Neuronal stem cell (in vitro differentiated cells): ENCODE measurements around the gene CAMTA1.

Source experiments
- DNase-seq: peaks from one replicate; pipeline ENCODE4 v3.0.0-alpha.2; 2013; ENCODE audit warnings: low spot score
- H2AFZ ChIP-seq: one replicate; pipeline ENCODE4 v1.6.1; 2013; ENCODE audit warnings: mild to moderate bottlenecking, low read length, inconsistent platforms
- H2AK5ac ChIP-seq: 2 replicates; pipeline ENCODE4 v1.6.1; 2013; ENCODE audit warnings: low read depth, mild to moderate bottlenecking, inconsistent platforms, low read length, moderate library complexity, mixed read lengths
- H2BK120ac ChIP-seq: 2 replicates; pipeline ENCODE4 v1.6.1; 2013; ENCODE audit warnings: low read depth, mild to moderate bottlenecking, inconsistent platforms, low read length, moderate library complexity, mixed read lengths
- H2BK12ac ChIP-seq: one replicate; pipeline ENCODE4 v1.6.1; 2013; ENCODE audit warnings: low read length, inconsistent platforms
- H2BK15ac ChIP-seq: 2 replicates; pipeline ENCODE4 v1.6.1; 2013; ENCODE audit warnings: mild to moderate bottlenecking, low read length, inconsistent platforms, mixed read lengths
- H2BK5ac ChIP-seq: one replicate; pipeline ENCODE4 v1.6.1; 2013; ENCODE audit warnings: inconsistent platforms, mild to moderate bottlenecking, low read length, moderate library complexity
- H3K14ac ChIP-seq: one replicate; pipeline ENCODE4 v1.6.1; 2013; ENCODE audit warnings: low read length, inconsistent platforms
- H3K18ac ChIP-seq: 2 replicates; pipeline ENCODE4 v1.6.1; 2013; ENCODE audit warnings: low read length, inconsistent platforms
- H3K23ac ChIP-seq: 2 replicates; pipeline ENCODE4 v1.6.1; 2013; ENCODE audit warnings: low read depth, mild to moderate bottlenecking, mixed read lengths, low read length, inconsistent platforms; ENCODE audit not compliant: poor library complexity
- H3K27ac ChIP-seq: replicated peaks from 3 replicates; pipeline ENCODE4 v1.5.1; 2013; ENCODE audit warnings: low read length, inconsistent platforms
- H3K27me3 ChIP-seq, 3 experiments: 2 replicates each; pipeline ENCODE4 v1.6.1; 2013; ENCODE audit warnings: low read length in 3 of 3, mild to moderate bottlenecking in 2 of 3, inconsistent platforms in 1 of 3, low read depth in 1 of 3, mixed read lengths in 1 of 3, moderate library complexity in 1 of 3; ENCODE audit not compliant: control insufficient read depth in 3 of 3, insufficient read depth in 3 of 3
- H3K36me3 ChIP-seq, 2 donors: replicated peaks in 1 of 2; 2 replicates each; pipeline ENCODE4 v1.6.1; 2013; ENCODE audit warnings: low read length in 2 of 2; ENCODE audit not compliant: control insufficient read depth in 2 of 2, insufficient read depth in 2 of 2
- H3K4ac ChIP-seq: 2 replicates; pipeline ENCODE4 v1.6.1; 2013; ENCODE audit warnings: inconsistent platforms, mild to moderate bottlenecking, low read length, moderate library complexity
- H3K4me1 ChIP-seq, 2 donors: 1 replicate in 1 of 2; 2 replicates in 1 of 2; pipeline ENCODE4 v1.6.1; 2013; ENCODE audit warnings: low read length in 2 of 2, low read depth in 1 of 2; ENCODE audit not compliant: control insufficient read depth in 2 of 2, insufficient read depth in 1 of 2
- H3K4me2 ChIP-seq: one replicate; pipeline ENCODE4 v1.6.1; 2013; ENCODE audit warnings: mild to moderate bottlenecking, low read length, inconsistent platforms; ENCODE audit not compliant: insufficient read depth, poor library complexity, severe bottlenecking
- H3K4me3 ChIP-seq, 2 donors: 2 replicates each; pipeline ENCODE4 v1.5.1; 2013; ENCODE audit warnings: low read length in 2 of 2, mild to moderate bottlenecking in 2 of 2, inconsistent platforms in 1 of 2, moderate library complexity in 1 of 2
- H3K79me1 ChIP-seq: one replicate; pipeline ENCODE4 v1.6.1; 2013; ENCODE audit warnings: low read depth, mild to moderate bottlenecking, inconsistent platforms, low read length, moderate library complexity
- H3K9ac ChIP-seq: one replicate; pipeline ENCODE4 v1.6.1; 2013; ENCODE audit warnings: mild to moderate bottlenecking, low read depth, low read length, inconsistent platforms; ENCODE audit not compliant: poor library complexity
- H3K9me3 ChIP-seq, 2 donors: replicated peaks in 1 of 2; 2 replicates each; pipeline versions ENCODE3 to v1.6.1; 2013; ENCODE audit warnings: low read length in 2 of 2, mild to moderate bottlenecking in 2 of 2, inconsistent platforms in 1 of 2, low read depth in 1 of 2, mixed read lengths in 1 of 2, moderate library complexity in 1 of 2; ENCODE audit not compliant: control insufficient read depth in 2 of 2, insufficient read depth in 1 of 2
- H4K8ac ChIP-seq: one replicate; pipeline ENCODE4 v1.6.1; 2013; ENCODE audit warnings: low read depth, mild to moderate bottlenecking, inconsistent platforms, low read length, moderate library complexity
- H4K91ac ChIP-seq: one replicate; pipeline ENCODE4 v1.6.1; 2013; ENCODE audit warnings: low read length, low read depth, mild to moderate bottlenecking, inconsistent platforms; ENCODE audit not compliant: poor library complexity
- WGBS, 2 donors: extraction: QIAGEN DNeasy Blood & Tissue Kit; methylation state at CpG; one replicate each; pipeline ENCODE4 v1.1.7; 2013; ENCODE audit warnings: missing lambda C conversion rate in 2 of 2, mixed read lengths in 1 of 2; ENCODE audit not compliant: insufficient read length in 2 of 2, insufficient replicate concordance in 1 of 2; ENCODE audit errors: extremely low coverage in 2 of 2; 5-methylcytosine and 5-hydroxymethylcytosine counted together

The CAMTA1 gene

GRCh38 chr1:6923955-6924881, 139.0 kb downstream of the CAMTA1 start:
- no CpG with 5 or more reads among the region's 18 CpGs for WGBS, 2 donors
- Histone ChIP-seq H2BK120ac (no peak overlapping the region), H3K9me3 (peaks cover 0 to 11% of the 10 kb centered on the region in 2 donors), H3K4me1 (peaks cover 2 to 9% of the 10 kb centered on the region in 2 donors), H3K9ac (no peak overlapping the region), H3K4me2 (no peak overlapping the region), H2BK12ac (no peak overlapping the region), H3K4ac (no peak overlapping the region), H3K79me1 (no peaks in the 10 kb centered on the region), H3K36me3 (no peaks in the 10 kb centered on the region), H3K23ac (no peak overlapping the region), H2BK15ac (no peak overlapping the region), H2BK5ac (no peak overlapping the region), H3K18ac (no peak overlapping the region), H4K8ac (no peak overlapping the region), H3K14ac (no peak overlapping the region), H3K4me3 (no peak overlapping the region), H4K91ac (no peak overlapping the region), H2AK5ac (no peak overlapping the region), H3K27ac (no peak overlapping the region), H3K27me3 (peaks cover 0 to 14% (median 0%) of the 10 kb centered on the region in 3 experiments), H2AFZ (no peak overlapping the region)
- DNase-seq = no peak

GRCh38 chr1:6924891-6925290, 139.6 kb downstream of the CAMTA1 start:
- Histone ChIP-seq H2BK120ac (no peak overlapping the region), H3K9me3 (peaks cover 0 to 8% of the 10 kb centered on the region in 2 donors), H3K36me3 (no peaks in the 10 kb centered on the region), H3K27ac (no peak overlapping the region), H4K91ac (no peak overlapping the region), H2BK12ac (no peak overlapping the region), H3K9ac (no peak overlapping the region), H3K23ac (no peak overlapping the region), H2AK5ac (no peak overlapping the region), H3K4me2 (no peak overlapping the region), H3K79me1 (no peaks in the 10 kb centered on the region), H3K18ac (no peak overlapping the region), H3K4me3 (no peak overlapping the region), H4K8ac (no peak overlapping the region), H2BK15ac (no peak overlapping the region), H3K4ac (no peak overlapping the region), H3K27me3 (peaks cover 0 to 14% (median 0%) of the 10 kb centered on the region in 3 experiments), H2AFZ (no peak overlapping the region), H3K4me1 (peaks cover 2 to 9% of the 10 kb centered on the region in 2 donors), H2BK5ac (no peak overlapping the region), H3K14ac (no peak overlapping the region)
- WGBS, 2 donors = no CpG with 5 or more reads among the region's 4 CpGs
- DNase-seq = no peak

- Histone ChIP-seq H2BK15ac (no peak overlapping the region), H2AK5ac (no peak overlapping the region), H3K4me1 (peaks cover 2 to 9% of the 10 kb centered on the region in 2 donors), H3K18ac (no peak overlapping the region), H3K27me3 (peaks cover 0 to 14% (median 0%) of the 10 kb centered on the region in 3 experiments), H4K91ac (no peak overlapping the region), H3K14ac (no peak overlapping the region), H4K8ac (no peak overlapping the region), H2BK12ac (no peak overlapping the region), H3K79me1 (no peaks in the 10 kb centered on the region), H3K4me3 (no peak overlapping the region), H3K9me3 (no peaks in the 10 kb centered on the region), H2AFZ (no peak overlapping the region), H3K36me3 (no peaks in the 10 kb centered on the region), H2BK120ac (no peak overlapping the region), H3K27ac (no peak overlapping the region), H2BK5ac (no peak overlapping the region), H3K23ac (no peak overlapping the region), H3K4ac (no peak overlapping the region), H3K4me2 (no peak overlapping the region), H3K9ac (no peak overlapping the region)
- no CpG with 5 or more reads among the region's 4 CpGs for WGBS, 2 donors
- no peak for DNase-seq
These were observed 142.4 kb downstream of the CAMTA1 start for GRCh38 chr1:6927626-6928025.

- Histone ChIP-seq H2BK120ac (no peak overlapping the region), H2AK5ac (no peak overlapping the region), H3K9me3 (no peaks in the 10 kb centered on the region), H3K4ac (no peak overlapping the region), H2BK15ac (no peak overlapping the region), H3K9ac (no peak overlapping the region), H3K79me1 (no peaks in the 10 kb centered on the region), H2AFZ (no peak overlapping the region), H3K4me1 (peaks cover 0 to 9% of the 10 kb centered on the region in 2 donors), H3K27ac (no peak overlapping the region), H3K23ac (no peak overlapping the region), H3K14ac (no peak overlapping the region), H3K4me3 (no peak overlapping the region), H3K27me3 (peaks cover 0 to 14% (median 0%) of the 10 kb centered on the region in 3 experiments), H4K8ac (no peak overlapping the region), H3K18ac (no peak overlapping the region), H3K36me3 (no peaks in the 10 kb centered on the region), H2BK5ac (no peak overlapping the region), H2BK12ac (no peak overlapping the region), H4K91ac (no peak overlapping the region), H3K4me2 (no peak overlapping the region)
- DNase-seq = no peak
- WGBS, 2 donors = no CpG with 5 or more reads among the region's 12 CpGs
These were observed 143.0 kb downstream of the CAMTA1 start for GRCh38 chr1:6928106-6928885.
